IPS-15b (cell line): ENCODE data around the gene MUC5B.

Experiments used
- H3K27me3 ChIP-seq: one replicate; pipeline ENCODE4 v1.6.1; 2013; ENCODE audit warnings: low read length; ENCODE audit not compliant: control insufficient read depth, insufficient read depth
- H3K36me3 ChIP-seq: one replicate; pipeline ENCODE4 v1.6.1; 2013; ENCODE audit warnings: low read length; ENCODE audit not compliant: control insufficient read depth, insufficient read depth
- H3K4me1 ChIP-seq: one replicate; pipeline ENCODE4 v1.6.1; 2013; ENCODE audit warnings: mild to moderate bottlenecking, low read length; ENCODE audit not compliant: control insufficient read depth, insufficient read depth
- H3K4me3 ChIP-seq: one replicate; pipeline ENCODE4 v1.5.1; 2013; ENCODE audit warnings: low read depth, low read length
- H3K9ac ChIP-seq: one replicate; pipeline ENCODE4 v1.6.1; 2013; ENCODE audit warnings: low read depth, mild to moderate bottlenecking, low read length
- H3K9me3 ChIP-seq: one replicate; pipeline ENCODE4 v1.6.1; 2013; ENCODE audit warnings: mild to moderate bottlenecking, low read length; ENCODE audit not compliant: control insufficient read depth, insufficient read depth

The MUC5B gene

DNA sequence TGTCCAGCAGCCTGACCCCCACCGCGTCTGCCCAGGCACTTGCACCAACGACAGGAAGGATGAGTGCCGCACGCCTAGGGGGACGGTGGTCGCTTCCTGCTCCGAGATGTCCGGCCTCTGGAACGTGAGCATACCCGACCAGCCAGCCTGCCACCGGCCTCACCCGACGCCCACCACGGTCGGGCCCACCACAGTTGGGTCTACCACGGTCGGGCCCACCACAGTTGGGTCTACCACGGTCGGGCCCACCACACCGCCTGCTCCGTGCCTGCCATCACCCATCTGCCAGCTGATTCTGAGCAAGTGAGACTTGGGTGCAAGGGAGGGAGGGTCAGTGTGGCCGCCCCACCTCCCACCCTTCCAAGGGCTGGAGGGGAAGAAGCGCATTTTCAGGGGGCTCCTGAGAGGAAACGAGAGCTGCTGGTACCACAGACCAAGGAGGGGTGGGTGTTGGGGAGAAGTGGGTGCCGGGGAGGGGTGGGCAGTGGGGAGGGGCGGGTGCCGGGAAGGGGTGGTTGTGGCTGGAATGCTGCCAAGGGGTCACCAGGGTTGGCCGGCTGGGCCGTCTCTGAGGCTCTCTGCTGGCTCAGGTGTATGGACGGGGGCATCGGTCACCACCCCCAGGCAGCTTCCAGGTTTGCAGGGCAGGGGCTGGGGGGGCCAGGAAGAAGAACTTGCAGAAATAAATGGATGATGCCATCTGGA is 27.7 kb upstream of the MUC5B start:
- no peaks in the 10 kb centered on the region for H3K9me3 ChIP-seq
- H3K9ac ChIP-seq, result no peak overlapping the region
- no peaks in the 10 kb centered on the region for H3K36me3 ChIP-seq
- no peaks in the 10 kb centered on the region for H3K27me3 ChIP-seq
- H3K4me1 ChIP-seq, result no peaks in the 10 kb centered on the region
- H3K4me3 ChIP-seq, result no peak overlapping the region

DNA sequence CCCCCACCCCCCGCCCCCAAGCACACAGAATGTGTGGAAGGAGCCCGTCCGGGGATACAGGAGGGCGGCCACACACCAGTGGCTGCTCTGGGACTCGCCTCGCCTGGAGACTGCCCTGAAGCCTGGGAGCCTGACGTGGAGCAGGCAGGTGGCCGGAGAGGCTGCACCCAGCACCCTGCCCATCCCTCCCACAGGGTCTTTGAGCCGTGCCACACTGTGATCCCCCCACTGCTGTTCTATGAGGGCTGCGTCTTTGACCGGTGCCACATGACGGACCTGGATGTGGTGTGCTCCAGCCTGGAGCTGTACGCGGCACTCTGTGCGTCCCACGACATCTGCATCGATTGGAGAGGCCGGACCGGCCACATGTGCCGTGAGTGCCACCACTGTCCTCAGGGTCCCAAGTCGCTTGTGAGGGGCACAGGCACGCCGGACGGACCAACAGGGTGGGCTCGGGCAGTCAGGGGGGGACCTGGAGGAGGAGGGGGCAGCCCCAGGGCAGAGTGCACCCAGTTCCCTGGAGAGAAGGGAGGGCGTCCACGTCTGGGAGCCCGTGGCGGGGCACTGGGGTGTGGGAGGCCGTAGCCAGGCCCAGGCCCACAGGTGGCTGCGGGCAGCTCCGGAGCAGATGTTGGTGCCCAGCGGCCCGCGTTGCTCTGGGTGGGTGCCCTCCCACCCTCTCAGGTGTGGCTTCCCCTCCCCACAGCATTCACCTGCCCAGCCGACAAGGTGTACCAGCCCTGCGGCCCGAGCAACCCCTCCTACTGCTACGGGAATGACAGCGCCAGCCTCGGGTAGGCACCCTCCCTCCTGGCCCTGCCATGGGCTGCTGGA is 27.0 kb upstream of the MUC5B start:
- Histone ChIP-seq H3K9me3 (no peaks in the 10 kb centered on the region), H3K4me1 (no peaks in the 10 kb centered on the region), H3K27me3 (no peaks in the 10 kb centered on the region), H3K9ac (no peak overlapping the region), H3K36me3 (no peaks in the 10 kb centered on the region), H3K4me3 (no peak overlapping the region)

DNA sequence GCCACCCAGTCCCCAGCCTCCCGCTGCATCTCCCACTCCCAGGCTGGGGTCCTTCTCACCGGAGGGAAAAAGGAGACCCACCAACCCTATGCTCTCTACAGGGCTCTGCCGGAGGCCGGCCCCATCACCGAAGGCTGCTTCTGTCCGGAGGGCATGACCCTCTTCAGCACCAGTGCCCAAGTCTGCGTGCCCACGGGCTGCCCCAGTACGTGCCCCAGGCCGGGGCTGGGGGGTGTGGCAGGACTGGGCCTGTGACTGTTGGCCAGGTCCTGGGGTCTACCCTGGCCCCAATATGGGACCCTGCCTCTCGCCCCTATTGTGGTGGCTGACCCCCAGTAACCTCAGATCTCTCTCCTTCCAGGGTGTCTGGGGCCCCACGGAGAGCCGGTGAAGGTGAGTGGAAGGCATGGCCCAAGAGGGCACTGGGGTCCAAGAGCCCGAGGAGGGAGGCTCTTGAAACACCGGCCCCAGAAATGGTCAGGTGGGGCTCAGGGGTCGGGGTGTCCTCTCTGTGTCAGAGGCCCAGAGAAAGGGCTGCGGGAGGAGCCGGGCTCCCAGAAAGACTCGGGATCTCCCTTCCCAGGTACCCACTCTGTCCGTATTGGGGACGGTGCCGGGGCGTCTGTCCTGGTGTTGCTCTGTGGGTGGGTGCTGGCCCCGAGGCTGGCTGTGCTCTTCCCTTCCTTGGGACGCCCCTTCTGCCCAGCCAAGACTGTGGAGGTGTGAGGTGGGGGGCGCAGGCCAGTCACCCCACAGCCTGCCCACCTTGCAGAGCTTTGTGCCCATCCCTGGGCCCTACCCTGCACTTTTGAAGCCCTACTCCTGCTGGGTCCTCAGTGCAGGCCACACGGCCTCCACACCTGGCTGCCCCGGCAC is 26.1 kb upstream of the MUC5B start:
- H3K36me3 ChIP-seq, result no peaks in the 10 kb centered on the region
- no peaks in the 10 kb centered on the region for H3K9me3 ChIP-seq
- no peaks in the 10 kb centered on the region for H3K27me3 ChIP-seq
- H3K4me3 ChIP-seq, result no peak overlapping the region
- H3K9ac ChIP-seq, result no peak overlapping the region
- H3K4me1 ChIP-seq, result no peaks in the 10 kb centered on the region

DNA sequence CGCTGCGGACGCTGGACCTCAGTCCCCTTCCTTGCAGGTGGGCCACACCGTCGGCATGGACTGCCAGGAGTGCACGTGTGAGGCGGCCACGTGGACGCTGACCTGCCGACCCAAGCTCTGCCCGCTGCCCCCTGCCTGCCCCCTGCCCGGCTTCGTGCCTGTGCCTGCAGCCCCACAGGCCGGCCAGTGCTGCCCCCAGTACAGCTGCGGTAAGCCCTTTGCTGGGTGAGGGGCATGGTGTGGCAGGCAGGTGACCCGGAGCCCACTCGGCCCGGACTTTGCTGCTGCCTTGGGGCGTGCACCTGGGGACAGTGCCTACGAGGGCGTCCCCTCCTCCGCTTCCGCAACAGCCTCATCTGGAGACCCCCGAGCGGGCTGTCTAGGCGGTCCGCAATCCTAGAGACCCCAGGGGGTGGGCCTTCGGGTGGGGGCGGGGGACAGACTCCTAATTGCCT is 25.4 kb upstream of the MUC5B start:
- no peaks in the 10 kb centered on the region for H3K4me1 ChIP-seq
- H3K36me3 ChIP-seq, result no peaks in the 10 kb centered on the region
- H3K4me3 ChIP-seq, result no peak overlapping the region
- H3K9me3 ChIP-seq, result no peaks in the 10 kb centered on the region
- H3K9ac ChIP-seq, result no peak overlapping the region
- H3K27me3 ChIP-seq, result no peaks in the 10 kb centered on the region

DNA sequence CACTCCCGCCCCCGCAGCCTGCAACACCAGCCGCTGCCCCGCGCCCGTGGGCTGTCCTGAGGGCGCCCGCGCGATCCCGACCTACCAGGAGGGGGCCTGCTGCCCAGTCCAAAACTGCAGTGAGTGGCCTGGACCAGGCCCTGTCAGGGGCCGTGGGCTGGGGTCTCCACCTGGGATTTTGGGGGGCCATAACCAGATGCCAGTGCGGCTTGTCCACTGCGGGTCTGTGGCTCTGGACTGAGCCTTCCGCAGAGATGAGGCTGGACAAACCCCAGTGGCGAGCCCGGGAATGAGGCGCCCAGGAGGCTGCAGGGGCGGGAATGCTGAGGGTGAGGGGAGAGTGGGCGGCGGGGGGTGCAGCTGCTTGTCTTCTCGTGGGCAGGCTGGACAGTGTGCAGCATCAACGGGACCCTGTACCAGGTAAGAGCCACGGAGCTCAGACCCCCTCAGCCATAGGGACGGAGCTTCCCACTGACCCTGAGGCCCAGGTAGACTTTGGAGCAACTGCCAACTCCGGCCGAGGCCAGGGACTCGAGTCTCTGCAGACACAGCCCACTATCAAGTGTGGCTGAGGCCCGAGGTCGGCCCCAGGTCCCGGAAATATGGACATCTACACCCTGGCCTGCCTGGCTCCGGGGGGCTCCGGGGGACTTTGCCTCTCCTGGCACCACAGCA is 24.8 kb upstream of the MUC5B start:
- no peaks in the 10 kb centered on the region for H3K4me1 ChIP-seq

DNA sequence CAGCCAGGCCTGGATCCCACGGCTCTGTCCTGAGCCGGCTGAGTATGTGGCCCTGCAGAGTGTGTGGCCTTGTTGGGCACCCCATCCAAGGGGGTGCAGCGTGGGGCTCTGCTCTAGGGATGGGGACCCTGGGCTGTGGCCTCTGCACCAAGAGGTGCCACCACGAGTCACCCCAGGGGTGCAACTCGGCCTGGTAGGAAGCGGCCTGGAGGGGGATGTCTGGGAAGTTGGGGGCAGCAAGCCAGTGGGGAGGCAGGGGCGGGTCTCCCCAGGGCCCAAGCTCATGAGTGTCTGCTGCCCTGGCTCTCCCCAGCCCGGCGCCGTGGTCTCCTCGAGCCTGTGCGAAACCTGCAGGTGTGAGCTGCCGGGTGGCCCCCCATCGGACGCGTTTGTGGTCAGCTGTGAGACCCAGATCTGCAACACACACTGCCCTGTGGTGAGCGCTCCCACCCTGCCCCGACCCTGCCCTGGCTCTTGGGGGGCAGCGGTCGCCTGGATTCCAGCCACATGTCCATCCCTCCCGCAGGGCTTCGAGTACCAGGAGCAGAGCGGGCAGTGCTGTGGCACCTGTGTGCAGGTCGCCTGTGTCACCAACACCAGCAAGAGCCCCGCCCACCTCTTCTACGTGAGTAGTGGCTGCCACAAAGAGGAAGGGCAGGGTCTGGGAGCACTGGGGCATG is 24.2 kb upstream of the MUC5B start:
- Histone ChIP-seq H3K4me3 (no peak overlapping the region), H3K27me3 (no peaks in the 10 kb centered on the region), H3K36me3 (no peaks in the 10 kb centered on the region), H3K4me1 (no peaks in the 10 kb centered on the region), H3K9ac (no peak overlapping the region), H3K9me3 (no peaks in the 10 kb centered on the region)

More for the DNA sequence above, 24.8 kb upstream of the MUC5B start:
- H3K36me3 ChIP-seq, result no peaks in the 10 kb centered on the region
- H3K9ac ChIP-seq, result no peak overlapping the region
- no peaks in the 10 kb centered on the region for H3K27me3 ChIP-seq
- no peaks in the 10 kb centered on the region for H3K9me3 ChIP-seq
- no peak overlapping the region for H3K4me3 ChIP-seq

DNA sequence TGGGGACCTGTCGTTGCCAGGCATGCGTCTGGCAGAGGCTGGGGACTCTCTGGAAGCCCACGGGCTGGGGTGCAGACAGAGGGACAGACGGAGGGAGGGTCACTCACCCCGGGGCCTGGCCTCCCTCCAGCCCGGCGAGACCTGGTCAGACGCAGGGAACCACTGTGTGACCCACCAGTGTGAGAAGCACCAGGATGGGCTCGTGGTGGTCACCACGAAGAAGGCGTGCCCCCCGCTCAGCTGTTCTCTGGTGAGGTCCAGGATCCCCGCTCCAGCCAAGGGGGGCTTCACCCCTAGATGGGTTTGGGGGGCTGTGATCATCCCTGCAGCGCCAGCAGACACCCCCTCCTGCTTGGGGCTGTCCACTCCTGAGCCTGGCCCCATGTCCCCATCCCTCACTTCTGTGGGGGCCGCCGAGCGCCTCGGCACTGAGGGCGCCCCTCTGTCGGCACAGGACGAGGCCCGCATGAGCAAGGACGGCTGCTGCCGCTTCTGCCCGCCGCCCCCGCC is 23.6 kb upstream of the MUC5B start:
- no peak overlapping the region for H3K9ac ChIP-seq
- no peaks in the 10 kb centered on the region for H3K4me1 ChIP-seq
- no peaks in the 10 kb centered on the region for H3K27me3 ChIP-seq
- no peak overlapping the region for H3K4me3 ChIP-seq
- no peaks in the 10 kb centered on the region for H3K9me3 ChIP-seq
- no peaks in the 10 kb centered on the region for H3K36me3 ChIP-seq

DNA sequence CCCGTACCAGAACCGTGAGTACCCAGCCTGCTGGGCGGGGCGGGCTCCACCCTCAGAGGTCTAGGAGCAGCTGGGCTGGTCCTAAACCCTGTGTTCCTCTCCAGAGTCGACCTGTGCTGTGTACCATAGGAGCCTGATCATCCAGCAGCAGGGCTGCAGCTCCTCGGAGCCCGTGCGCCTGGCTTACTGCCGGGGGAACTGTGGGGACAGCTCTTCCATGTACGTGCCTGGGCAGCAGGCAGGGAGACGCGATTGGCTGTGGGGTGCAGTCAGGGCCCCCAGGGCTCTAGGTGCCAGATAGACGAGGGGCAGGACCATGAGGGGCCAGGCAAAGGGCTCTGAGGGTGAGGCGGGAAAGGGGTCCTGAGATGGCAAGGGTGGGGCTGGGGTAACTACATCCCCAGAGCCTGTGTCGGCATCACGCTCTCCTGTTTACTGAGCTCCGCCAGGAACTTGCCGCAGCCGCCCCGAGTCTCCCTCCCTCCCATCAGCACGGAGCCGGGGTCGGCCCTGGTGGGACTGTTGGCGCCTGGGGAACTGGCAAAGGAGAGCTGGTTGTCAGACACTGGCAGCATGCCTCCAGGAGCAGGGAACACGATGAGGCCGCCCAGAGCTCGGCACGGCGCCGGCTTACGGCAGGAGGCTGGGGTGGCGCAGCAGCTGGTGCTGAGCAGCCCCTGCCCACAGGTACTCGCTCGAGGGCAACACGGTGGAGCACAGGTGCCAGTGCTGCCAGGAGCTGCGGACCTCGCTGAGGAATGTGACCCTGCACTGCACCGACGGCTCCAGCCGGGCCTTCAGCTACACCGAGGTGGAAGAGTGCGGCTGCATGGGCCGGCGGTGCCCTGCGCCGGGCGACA is 22.9 kb upstream of the MUC5B start:
- Histone ChIP-seq H3K27me3 (no peaks in the 10 kb centered on the region), H3K4me3 (no peak overlapping the region), H3K9ac (no peak overlapping the region), H3K9me3 (no peaks in the 10 kb centered on the region), H3K4me1 (no peaks in the 10 kb centered on the region), H3K36me3 (no peaks in the 10 kb centered on the region)

DNA sequence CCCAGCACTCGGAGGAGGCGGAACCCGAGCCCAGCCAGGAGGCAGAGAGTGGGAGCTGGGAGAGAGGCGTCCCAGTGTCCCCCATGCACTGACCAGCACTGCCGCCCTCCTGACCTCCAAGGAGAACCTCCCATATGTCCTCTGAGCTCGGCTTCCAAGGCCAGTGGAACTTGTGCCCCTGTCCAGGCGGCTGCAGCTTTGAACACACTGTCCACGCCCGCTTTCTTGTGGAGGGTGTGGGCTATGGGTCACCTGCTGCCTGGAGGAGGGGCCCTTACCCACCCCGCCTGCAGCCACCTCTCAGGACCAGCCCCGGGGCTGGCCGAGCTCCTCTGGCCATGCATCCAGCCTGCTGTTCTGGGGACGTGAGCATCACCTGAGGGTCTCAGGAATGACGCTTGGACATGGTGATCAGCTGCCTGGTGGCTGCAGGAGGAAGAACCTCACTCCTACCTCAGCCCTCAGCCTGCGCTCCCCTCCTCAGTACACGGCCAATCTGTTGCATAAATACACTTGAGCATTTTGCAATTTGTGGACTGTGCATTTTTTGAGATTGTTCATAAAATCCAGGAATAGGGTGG is 22.2 kb upstream of the MUC5B start:
- Histone ChIP-seq H3K4me3 (no peak overlapping the region), H3K9ac (no peak overlapping the region), H3K36me3 (no peaks in the 10 kb centered on the region), H3K4me1 (no peaks in the 10 kb centered on the region), H3K27me3 (no peaks in the 10 kb centered on the region), H3K9me3 (no peaks in the 10 kb centered on the region)
